Fibroblast of skin of right biceps (primary cell): ENCODE results near the gene SPC24.
"Not testable (repeated sequence)": the region's sequence is repeated elsewhere in the genome, so short reads cannot be mapped to it uniquely, and the experiment has no call there.

Experiments used
- DNase-seq: peaks from one replicate; pipeline ENCODE4 v3.0.0-alpha.2; 2013

Gene SPC24

DNA sequence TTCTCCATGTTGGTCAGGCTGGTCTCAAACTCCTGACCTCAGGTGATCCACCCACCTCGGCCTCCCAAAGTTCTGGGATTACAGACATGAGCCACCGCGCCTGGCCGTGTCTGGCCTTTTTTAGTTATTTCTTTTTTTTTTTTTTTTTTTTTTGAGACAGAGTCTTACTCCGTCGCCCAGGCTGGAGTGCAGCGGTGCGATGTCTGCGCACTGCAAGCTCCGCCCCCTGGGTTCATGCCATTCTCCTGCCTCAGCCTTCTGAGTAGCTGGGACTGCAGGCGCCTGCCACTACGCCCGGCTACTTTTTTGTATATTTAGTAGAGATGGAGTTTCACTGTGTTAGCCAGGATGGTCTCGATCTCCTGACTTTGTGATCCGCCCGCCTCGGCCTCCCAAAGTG is 33.6 kb downstream of the SPC24 start:
- not testable (repeated sequence) for DNase-seq

DNA sequence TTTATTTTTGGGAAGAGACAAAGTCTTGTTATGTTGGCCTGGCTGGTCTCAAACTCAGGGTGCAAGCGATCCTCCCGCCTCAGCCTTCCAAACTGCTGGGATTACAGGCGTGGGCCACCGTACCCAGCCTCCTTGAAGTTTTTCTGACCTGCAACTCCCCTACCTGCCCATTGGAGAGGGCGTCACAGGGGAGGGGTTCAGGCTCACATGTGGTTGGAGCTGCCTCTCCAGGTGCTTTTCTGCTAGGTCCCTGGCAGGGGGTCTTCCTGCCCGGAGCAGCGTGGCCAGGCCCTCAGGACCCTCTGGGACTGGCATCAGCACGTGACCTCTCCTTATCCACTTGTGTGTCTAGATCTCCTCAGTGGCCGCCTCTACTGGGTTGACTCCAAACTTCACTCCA is 39.1 kb downstream of the SPC24 start:
- DNase-seq: no peak

DNA sequence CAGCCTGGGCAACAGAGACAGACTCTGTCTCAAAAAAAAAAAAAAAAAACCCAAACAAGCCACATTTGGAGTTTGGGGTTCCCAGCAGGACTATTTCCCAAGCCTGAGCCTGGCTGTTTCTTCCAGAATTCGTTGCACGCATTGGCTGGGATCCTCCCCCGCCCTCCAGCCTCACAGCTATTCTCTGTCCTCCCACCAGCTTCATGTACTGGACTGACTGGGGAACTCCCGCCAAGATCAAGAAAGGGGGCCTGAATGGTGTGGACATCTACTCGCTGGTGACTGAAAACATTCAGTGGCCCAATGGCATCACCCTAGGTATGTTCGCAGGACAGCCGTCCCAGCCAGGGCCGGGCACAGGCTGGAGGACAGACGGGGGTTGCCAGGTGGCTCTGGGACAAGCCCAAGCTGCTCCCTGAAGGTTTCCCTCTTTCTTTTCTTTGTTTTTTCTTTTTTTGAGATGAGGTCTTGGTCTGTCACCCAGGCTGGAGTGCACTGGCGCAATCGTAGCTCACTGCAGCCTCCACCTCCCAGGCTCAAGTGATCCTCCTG is 39.6 kb downstream of the SPC24 start:
- DNase-seq: no peak

- DNase-seq: no peak
Observed at GRCh38 chr19:11115042-11115441, 40.5 kb downstream of the SPC24 start.

DNA sequence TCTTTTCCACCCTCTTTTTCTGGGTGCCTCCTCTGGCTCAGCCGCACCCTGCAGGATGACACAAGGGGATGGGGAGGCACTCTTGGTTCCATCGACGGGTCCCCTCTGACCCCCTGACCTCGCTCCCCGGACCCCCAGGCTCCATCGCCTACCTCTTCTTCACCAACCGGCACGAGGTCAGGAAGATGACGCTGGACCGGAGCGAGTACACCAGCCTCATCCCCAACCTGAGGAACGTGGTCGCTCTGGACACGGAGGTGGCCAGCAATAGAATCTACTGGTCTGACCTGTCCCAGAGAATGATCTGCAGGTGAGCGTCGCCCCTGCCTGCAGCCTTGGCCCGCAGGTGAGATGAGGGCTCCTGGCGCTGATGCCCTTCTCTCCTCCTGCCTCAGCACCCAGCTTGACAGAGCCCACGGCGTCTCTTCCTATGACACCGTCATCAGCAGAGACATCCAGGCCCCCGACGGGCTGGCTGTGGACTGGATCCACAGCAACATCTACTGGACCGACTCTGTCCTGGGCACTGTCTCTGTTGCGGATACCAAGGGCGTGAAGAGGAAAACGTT is 42.4 kb downstream of the SPC24 start:
- no peak for DNase-seq

DNA sequence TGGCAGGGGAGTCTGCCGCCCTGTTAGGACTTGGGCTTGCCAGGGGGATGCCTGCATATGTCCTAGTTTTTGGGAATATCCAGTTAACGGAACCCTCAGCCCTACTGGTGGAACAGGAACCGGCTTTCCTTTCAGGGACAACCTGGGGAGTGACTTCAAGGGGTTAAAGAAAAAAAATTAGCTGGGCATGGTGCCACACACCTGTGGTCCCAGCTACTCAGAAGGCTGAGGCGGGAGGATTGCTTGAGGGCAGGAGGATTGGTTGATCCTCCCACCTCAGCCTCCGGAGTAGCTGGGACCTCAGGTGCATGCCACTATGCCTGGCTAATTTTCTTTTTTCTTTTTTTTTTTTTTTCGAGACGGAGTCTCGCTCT is 43.8 kb downstream of the SPC24 start:
- DNase-seq: no peak

GRCh38 chr19:11111117-11111770 is 44.3 kb downstream of the SPC24 start:
- no peak for DNase-seq

DNA sequence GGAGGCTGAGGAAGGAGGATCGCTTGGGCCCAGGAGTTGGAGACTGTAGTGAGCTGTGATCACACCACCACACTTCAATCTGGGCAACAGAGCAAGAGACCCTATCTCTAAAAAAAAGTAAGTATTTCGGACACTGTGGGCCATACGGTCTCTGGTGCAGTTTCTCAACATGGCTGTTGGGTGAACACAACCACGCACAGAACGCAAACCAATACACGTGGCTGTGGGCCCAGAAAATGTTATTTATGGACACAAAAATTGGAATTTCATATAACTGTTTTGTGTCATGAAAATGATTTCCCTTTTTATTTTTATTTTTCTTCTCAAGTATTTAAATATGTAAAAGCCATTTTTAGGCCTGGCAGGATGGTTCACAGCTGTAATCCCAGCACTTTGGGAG is 46.8 kb downstream of the SPC24 start:
- DNase-seq: no peak

DNA sequence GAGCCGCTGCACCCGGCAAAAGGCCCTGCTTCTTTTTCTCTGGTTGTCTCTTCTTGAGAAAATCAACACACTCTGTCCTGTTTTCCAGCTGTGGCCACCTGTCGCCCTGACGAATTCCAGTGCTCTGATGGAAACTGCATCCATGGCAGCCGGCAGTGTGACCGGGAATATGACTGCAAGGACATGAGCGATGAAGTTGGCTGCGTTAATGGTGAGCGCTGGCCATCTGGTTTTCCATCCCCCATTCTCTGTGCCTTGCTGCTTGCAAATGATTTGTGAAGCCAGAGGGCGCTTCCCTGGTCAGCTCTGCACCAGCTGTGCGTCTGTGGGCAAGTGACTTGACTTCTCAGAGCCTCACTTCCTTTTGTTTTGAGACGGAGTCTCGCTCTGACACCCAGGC is 49.1 kb downstream of the SPC24 start:
- DNase-seq: no peak

- no peak for DNase-seq
Observed at GRCh38 chr19:11105014-11105636, 50.5 kb downstream of the SPC24 start.

- DNase-seq: not testable (repeated sequence)
Observed at GRCh38 chr19:11103667-11104066, 51.9 kb downstream of the SPC24 start.

DNA sequence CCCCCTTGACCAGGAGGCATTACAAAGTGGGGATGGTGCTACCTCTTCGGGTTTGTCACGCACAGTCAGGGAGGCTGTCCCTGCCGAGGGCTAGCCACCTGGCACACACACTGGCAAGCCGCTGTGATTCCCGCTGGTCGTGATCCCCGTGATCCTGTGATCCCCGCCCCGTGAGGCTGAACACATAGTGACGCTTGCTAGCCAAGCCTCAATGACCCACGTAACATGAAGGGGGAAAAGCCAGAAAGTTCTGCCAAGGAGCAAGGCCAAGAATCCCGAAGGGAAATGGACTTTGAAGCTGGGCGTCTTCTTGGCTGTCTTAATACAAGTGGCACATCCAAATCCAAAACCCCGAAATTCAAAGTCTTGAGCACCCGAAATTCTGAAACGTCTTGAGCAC is 52.6 kb downstream of the SPC24 start:
- DNase-seq: no peak

DNA sequence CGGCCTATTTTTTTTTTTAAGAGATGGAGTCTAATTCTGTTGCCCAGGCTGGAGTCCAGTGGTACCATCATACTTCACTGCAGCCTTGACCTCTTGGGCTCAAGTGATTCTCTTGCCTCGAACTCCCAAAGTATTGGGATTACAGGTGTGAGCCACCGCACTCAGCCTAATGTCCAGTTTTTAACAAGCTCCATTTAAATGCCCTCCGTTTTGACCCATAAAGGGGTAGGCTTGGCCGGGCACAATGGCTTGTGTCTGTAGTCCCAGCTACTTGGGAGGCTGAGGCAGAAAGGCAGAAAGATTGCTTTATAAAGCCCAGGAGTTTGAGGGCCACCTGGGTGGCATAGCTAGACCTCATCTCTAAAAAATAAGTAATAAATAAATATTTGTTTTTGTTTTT is 54.5 kb downstream of the SPC24 start:
- no peak for DNase-seq

DNA sequence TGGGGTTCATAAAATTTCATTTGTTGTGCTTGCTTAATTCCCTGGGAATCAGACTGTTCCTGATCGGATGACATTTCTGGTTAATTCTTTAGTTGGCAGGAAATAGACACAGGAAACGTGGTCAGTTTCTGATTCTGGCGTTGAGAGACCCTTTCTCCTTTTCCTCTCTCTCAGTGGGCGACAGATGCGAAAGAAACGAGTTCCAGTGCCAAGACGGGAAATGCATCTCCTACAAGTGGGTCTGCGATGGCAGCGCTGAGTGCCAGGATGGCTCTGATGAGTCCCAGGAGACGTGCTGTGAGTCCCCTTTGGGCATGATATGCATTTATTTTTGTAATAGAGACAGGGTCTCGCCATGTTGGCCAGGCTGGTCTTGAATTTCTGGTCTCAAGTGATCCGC is 55.5 kb downstream of the SPC24 start:
- no peak for DNase-seq

DNA sequence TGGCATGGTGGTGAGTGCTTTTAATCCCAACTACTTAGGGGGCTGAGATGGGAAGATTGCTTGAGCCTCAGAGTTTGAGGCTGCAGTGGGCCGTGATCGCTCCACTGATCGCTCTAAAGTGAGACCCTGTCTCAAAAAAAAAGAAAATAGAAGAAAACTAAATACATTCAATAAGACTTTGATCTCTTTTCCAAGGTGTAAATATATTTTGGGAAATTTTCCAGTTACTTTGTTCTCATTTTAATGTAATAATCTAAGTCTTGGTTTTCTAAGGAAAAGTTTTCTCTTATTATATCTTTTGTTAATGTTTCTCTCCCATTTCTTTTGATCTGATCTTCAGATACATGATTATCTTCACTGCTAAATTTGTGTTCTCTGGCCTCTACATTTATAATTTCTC is 56.7 kb downstream of the SPC24 start:
- DNase-seq: no peak

GRCh38 chr19:11098327-11098726 is 57.3 kb downstream of the SPC24 start:
- no peak for DNase-seq

- not testable (repeated sequence) for DNase-seq
Observed at GRCh38 chr19:11097367-11097766, 58.2 kb downstream of the SPC24 start.

GRCh38 chr19:11096210-11096841 is 59.3 kb downstream of the SPC24 start:
- DNase-seq: peak; percentile 79
